Measurements from ENCODE around the gene MTA3.
A peak's percentile ranks its signal among the peaks of the same experiment; 100 is the strongest.

MTA3 gene

DNA sequence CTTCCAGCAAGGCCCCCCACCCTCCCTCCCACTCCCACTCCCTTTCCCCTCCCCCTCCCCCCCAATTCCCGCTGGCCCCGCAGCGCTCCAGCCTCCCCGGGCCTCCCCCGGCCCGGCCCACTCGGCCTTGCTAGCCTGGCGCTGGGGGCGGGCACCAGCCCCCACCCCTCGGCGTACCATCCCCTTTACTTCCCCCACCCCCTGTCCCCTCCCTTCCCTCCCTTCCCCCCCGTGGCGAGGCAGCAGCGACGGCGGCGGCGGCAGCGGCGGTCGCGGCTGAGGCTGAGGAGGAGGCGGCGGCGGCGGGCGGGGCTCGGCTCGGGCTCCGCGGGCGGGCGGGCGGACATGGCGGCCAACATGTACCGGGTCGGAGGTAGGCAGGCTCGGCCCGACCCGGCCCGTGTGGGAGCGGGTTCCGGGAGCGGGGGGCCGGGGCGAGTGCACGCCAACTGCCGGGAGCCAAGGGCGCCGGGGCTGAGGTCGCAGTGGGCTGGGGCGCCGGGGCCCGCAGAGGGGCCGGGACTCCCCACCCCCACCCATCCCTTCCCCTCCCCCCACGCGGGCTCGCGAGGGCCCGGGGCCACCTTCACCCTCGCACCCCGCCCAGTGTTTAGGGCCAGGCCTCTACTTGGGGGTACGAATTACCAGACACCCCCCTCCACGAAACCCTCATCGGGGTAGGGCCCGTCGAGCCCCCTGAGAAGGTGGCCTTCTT is at the start of gene MTA3:
Gene MTA3, plus strand, starts transcription at position 232 of the 715 bp plus-strand sequence. Its CDS starts 114 bp downstream, at position 346.
- no peak for TF ChIP-seq JUND (IDR thresholded peaks at IDR 0.05; ENCODE audit: low read depth)
- in situ Hi-C loops (cut with HindIII; ENCODE audit: low pct_unique_long_range_greater_than_20kb, low sequenced_read_pairs): no loop called here
- DNase-seq (ENCODE audit: low read depth in 1 of 2, low spot score in 1 of 2): peak in 1 of 2 experiments; percentile 64

DNA sequence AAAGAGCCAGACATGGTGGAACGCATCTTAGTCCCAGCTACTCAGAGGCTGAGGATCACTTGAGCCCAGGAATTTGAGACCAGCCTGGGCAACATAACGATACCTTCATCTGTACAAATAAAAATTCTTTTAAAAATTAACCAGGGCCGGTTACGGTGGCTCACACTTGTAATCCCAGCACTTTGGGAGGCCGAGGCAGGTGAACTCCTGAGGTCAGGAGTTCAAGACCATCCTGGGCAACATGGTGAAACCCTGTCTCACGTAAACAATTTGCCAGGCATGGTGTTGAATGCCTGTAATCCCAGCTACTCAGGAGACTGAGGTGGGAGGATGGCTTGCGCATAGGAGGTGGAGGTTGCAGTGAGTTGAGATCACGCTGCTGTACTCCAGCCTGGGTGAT is 48.8 kb upstream of the MTA3 start:
- DNase-seq (ENCODE audit: low read depth in 1 of 2, low spot score in 1 of 2): no peak
- TF ChIP-seq JUND (IDR thresholded peaks at IDR 0.05; ENCODE audit: low read depth): no peak
- in situ Hi-C loops (cut with HindIII; ENCODE audit: low pct_unique_long_range_greater_than_20kb, low sequenced_read_pairs): no loop called here

DNA sequence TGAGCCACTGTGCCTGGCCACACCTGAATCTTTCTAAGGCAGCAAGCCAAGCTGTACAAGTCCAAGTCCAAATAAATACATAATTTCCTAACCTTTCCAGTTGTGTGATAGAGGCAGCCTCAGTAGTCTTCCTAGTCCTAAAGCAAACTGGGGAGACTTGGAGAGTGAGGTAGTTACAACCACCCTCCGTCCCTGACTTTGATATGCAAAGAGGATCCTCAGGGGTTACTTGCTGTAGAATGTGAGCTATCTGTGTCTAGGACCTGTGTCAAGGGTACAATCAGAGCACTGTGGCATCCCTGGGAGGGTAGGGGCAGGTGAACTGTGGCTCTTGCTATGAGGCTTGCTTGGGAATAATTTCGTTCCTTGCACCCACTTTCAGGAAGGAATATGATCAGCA is 46.4 kb upstream of the MTA3 start:
- no peak for TF ChIP-seq JUND (IDR thresholded peaks at IDR 0.05; ENCODE audit: low read depth)
- in situ Hi-C loops (cut with HindIII; ENCODE audit: low pct_unique_long_range_greater_than_20kb, low sequenced_read_pairs): no loop called here
- no peak for DNase-seq (ENCODE audit: low read depth in 1 of 2, low spot score in 1 of 2)

DNA sequence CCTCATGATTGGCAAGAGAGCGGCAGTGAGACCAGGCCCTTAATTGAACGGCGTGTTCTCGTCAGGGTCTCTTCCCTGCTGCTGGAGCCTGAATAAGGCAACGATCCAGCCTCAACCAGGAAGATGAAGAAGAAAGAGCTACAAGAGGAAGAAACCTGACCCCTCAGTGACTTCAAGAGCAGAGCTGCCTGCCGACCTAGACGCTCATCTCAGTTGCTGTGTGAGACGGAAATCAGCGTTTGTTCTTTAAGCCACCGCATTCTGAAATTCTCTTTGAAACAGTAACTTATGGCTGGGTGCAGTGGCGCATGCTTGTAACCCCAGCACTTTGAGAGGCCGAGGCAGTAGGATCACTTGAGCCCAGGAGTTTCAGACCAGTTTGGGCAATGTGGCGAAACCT is 45.1 kb upstream of the MTA3 start:
- in situ Hi-C loops (cut with HindIII; ENCODE audit: low pct_unique_long_range_greater_than_20kb, low sequenced_read_pairs): no loop called here
- no peak for DNase-seq (ENCODE audit: low read depth in 1 of 2, low spot score in 1 of 2)
- TF ChIP-seq JUND (IDR thresholded peaks at IDR 0.05; ENCODE audit: low read depth): no peak

DNA sequence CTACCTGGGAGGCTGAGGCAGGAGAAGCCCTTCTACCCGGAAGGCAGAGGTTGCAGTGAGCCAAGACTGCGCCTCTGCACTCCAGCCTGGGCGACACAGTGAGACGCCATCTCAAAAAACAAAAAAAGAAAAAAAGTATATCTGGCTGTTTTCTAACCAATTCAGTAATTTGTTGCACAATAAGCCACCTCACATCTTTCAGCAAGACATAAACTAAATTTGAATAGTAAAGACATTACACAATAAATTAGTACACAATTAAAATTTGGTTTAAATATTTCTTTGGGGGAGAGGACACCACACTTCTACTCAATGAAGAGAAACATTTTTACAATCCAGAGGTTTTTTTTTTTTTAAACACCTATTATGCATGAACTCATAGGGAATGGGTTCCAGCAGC is 36.0 kb upstream of the MTA3 start:
- DNase-seq (ENCODE audit: low read depth in 1 of 2, low spot score in 1 of 2): no peak
- TF ChIP-seq JUND (IDR thresholded peaks at IDR 0.05; ENCODE audit: low read depth): no peak

DNA sequence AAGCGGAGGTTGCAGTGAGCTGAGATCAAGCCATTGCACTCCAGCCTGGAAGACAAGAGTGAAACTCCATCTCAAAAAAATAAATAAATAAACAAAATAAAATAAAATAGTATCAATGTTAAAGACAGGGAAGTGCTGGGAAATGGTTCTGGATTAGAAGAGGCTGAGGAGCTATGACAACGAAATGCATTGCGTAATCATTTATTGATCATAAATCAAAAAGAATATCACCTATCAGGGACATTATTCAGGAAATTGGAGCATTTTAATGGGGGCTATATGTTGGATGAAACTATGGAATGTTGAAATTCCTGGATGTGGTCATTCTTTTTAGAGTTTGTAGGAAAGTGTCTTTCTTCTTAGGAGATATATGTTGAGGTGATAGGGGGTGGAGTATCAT is 30.9 kb upstream of the MTA3 start:
- no peak for DNase-seq (ENCODE audit: low read depth in 1 of 2, low spot score in 1 of 2)
- TF ChIP-seq JUND (IDR thresholded peaks at IDR 0.05; ENCODE audit: low read depth): no peak
- in situ Hi-C loops (cut with HindIII; ENCODE audit: low pct_unique_long_range_greater_than_20kb, low sequenced_read_pairs): no loop called here

More for the DNA sequence above, 36.0 kb upstream of the MTA3 start:
- in situ Hi-C loops (cut with HindIII; ENCODE audit: low pct_unique_long_range_greater_than_20kb, low sequenced_read_pairs): no loop called here

DNA sequence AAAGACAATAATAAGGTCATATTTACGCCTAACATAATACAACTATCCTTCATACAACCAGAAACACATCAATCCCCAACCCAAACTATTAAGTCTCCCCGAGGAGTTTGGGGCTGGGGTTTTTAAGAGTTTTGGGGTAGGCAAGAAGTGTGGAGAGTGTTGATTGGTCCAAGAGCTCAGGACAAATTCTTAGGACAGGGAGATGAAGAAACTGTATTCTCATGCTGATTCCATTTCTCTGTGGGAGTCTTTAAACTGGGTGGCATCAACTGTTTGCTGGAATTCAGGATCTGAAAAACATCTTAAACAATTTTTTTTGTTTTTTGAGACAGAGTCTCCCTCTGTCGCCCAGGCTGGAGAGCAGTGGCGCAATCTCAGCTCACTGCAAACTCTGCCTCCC is 25.6 kb upstream of the MTA3 start:
- no peak for TF ChIP-seq JUND (IDR thresholded peaks at IDR 0.05; ENCODE audit: low read depth)
- in situ Hi-C loops (cut with HindIII; ENCODE audit: low pct_unique_long_range_greater_than_20kb, low sequenced_read_pairs): no loop called here
- no peak for DNase-seq (ENCODE audit: low read depth in 1 of 2, low spot score in 1 of 2)

DNA sequence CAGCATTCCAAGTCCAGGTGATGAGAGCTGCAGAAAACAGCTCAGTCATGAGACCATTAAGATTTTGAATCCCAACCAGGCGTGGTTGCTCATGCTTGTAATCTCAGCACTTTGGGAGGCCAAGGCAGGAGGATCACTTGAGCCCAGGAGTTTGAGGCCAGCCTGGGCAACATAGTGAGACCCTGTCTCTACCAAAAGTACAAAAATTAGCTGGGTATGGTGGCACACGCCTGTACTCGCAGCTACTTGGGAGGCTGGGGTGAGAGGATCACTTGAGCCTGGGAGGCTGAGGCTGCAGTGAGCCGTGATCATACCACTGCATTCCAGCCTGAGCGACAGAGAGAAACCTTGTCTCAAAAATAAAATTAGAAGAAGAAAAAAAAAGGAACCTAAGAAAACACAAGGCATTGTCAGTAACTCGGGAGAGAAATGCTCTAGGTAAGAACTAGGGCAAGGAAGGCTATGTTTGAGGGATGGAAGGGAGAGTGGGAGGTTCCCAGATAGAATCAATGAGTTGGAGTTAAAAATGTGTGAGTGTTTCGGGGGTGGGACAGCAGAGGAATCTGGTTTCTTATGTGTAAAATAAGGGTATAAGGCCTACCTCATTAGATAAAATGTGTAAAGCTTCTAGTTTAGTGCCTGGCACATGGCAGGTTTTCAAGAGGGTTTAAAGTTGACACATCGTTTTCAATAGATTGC is 23.3 kb upstream of the MTA3 start:
- in situ Hi-C loops (cut with HindIII; ENCODE audit: low pct_unique_long_range_greater_than_20kb, low sequenced_read_pairs): no loop called here
- DNase-seq (ENCODE audit: low read depth in 1 of 2, low spot score in 1 of 2): no peak
- no peak for TF ChIP-seq JUND (IDR thresholded peaks at IDR 0.05; ENCODE audit: low read depth)

DNA sequence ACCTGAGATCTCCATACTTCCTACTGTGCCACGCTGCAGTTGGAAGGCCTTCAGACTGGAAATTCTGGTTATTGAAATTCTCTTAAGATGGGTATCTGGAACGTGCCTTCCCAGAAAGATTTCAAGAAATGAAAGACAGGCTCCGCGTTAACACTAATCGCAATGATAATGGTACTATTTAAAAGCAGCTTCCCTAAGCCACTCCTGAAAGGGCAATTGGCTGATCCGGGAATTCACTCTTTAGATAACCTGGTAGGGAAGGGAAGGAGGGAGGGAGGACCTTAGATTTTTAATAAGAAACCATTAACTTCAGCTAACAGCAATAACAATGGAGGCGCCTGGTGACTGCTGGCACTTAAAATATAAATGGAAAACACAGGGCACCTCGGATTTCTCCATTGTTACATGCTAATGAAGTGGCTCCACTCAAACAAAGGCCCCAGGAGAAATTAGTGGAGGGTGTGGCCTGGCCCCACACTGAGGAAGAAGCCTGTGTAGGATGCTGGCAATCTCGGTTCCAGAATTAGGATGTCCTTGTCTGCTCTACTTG is 22.5 kb upstream of the MTA3 start:
- peak in 1 of 2 experiments; percentile 58 for DNase-seq (ENCODE audit: low read depth in 1 of 2, low spot score in 1 of 2)
- in situ Hi-C loops (cut with HindIII; ENCODE audit: low pct_unique_long_range_greater_than_20kb, low sequenced_read_pairs): no loop called here
- TF ChIP-seq JUND (IDR thresholded peaks at IDR 0.05; ENCODE audit: low read depth): no peak

DNA sequence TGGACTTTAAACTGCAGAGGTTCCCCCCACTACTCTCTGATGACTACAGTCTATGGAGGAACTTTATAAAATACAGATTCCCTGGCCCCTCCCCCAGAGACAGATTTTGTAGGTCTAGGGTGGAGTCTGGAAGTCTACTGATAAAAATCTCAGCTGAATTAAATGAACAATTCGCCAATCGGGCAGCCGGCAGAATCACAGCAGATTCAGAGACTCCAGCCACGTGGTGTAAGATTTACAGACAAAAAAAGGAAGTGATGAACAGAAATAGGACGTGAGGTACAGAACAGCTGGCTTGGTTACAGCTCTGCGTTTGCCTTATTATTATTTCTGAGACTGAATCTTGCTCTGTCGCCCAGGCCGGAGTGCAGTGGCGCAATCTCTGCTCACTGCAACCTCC is 21.4 kb upstream of the MTA3 start:
- DNase-seq (ENCODE audit: low read depth in 1 of 2, low spot score in 1 of 2): no peak
- in situ Hi-C loops (cut with HindIII; ENCODE audit: low pct_unique_long_range_greater_than_20kb, low sequenced_read_pairs): no loop called here
- TF ChIP-seq JUND (IDR thresholded peaks at IDR 0.05; ENCODE audit: low read depth): no peak

DNA sequence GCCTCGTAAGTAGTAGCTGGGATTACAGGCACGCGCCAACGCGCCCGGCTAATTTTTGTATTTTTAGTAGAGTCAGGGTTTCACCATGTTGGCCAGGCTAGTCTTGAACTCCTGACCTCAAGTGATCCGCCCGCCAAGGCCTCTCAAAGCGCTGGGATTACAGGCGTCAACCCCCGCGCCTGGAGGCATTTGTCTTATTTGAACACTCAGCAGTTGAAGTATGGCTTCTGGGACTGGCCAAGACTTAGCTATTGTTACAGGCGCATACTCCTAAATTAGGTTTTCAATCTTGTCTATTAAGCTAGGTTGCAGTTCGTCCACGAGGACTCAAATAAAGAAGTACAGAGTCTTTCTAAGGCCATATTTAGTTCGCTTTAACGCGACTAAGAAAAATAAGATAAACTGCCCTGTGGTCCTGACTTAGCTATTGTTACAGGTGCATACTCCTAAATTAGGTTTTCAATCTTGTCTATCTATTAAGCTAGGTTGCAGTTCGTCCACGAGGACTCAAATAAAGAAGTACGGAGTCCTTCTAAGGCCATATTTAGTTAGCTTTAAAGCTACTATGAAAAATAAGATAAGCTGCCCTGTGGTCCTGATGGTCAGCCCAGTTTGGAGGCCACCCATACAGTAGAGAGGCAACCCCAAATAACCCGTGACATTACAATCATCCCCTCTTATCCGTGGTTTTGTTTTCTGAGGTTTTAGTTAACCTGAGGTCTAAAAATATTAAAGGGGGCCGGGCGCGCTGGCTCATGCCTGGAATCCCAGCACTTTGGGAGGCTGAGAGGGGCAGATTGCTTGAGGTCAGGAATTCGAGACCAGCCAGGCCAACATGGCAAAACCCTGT is 20.8 kb upstream of the MTA3 start:
- in situ Hi-C loops (cut with HindIII; ENCODE audit: low pct_unique_long_range_greater_than_20kb, low sequenced_read_pairs): no loop called here
- TF ChIP-seq JUND (IDR thresholded peaks at IDR 0.05; ENCODE audit: low read depth): no peak
- DNase-seq (ENCODE audit: low read depth in 1 of 2, low spot score in 1 of 2): no peak

DNA sequence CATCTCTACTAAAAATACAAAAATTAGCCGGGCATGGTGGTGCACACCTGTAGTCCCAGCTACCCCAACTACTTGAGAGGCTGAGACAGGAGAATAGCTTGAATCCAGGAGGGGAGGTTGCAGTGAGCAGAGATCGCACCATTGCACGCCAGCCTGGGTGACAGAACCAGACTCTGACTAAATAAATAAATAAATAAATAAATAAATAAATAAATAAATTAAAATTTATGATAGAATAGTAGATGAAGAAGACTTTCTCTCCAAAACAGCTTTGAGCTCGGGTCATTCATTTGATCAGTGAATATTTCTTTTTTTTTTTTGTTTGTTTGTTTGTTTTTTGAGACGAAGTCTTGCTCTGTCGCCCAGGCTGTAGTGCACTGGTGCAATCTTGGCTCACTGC is 17.6 kb upstream of the MTA3 start:
- DNase-seq (ENCODE audit: low read depth in 1 of 2, low spot score in 1 of 2): no peak
- no peak for TF ChIP-seq JUND (IDR thresholded peaks at IDR 0.05; ENCODE audit: low read depth)
- in situ Hi-C loops (cut with HindIII; ENCODE audit: low pct_unique_long_range_greater_than_20kb, low sequenced_read_pairs): no loop called here

Measured in T47D (cell line).